GM21447 (cell line): Measurements from ENCODE around the gene EPSTI1.

Experiments
- ATAC-seq: cut with Tn5 transposase; IDR thresholded peaks from one replicate; pipeline ENCODE4 v1.9.1; 2021; ENCODE audit not compliant: unreplicated experiment

Gene EPSTI1

GRCh38 chr13:42852136-42852535, 139.9 kb downstream of the EPSTI1 start:
- ATAC-seq: no peak

DNA sequence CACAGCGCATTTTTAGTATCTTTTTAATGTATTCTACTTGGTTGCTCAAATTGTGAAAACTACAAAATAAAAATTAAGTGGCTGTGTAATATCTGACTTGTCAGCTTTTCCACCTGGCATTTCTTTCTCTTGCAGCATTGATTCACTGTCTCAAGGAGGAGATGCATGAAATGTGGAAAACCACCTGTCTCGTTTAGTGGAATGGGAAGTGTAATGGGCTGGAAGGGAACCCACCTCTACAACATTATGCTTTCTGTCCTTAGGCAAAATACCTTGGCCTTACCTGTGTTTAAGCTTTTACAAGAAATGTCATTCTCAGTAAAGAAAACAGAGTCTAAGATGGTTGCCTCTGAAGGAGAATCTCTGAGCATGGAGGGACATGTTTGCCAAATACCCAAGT, 142.8 kb downstream of the EPSTI1 start:
- ATAC-seq: no peak

DNA sequence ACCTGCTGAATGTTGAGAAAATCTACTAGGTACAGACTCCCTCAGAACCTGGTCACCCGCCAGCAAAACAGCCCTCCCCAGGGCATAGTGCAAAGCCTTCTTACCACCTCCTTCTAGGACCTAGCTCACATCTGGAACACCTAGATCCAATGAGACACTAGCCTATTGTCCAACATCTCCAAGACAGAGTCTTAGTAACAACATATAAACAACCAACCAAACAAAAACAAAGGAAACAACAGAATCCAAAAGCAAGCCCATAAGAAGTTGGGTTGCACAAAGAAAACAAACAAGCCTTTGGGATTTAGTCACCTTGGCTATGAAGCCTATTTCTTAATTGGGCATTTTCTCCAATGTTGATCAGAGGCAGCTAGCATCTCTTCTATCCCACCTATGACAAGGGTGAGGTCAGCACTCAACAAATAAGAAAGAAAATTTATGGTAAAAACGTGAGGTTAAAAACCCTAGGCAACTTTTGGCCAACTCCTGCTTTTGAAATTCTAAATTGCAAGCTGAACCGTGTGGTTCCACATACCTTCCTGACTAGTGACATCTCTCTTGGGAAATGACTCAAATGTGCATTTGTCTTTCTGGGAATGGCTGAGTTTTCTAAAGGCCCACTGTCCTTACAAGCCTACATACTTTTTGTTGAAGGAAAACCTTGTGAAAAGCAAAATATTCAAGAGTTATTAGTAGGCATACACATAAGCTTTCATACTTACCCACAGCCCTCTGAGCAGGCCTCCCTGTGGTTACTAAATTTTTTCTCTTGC, 144.0 kb downstream of the EPSTI1 start:
- no peak for ATAC-seq

DNA sequence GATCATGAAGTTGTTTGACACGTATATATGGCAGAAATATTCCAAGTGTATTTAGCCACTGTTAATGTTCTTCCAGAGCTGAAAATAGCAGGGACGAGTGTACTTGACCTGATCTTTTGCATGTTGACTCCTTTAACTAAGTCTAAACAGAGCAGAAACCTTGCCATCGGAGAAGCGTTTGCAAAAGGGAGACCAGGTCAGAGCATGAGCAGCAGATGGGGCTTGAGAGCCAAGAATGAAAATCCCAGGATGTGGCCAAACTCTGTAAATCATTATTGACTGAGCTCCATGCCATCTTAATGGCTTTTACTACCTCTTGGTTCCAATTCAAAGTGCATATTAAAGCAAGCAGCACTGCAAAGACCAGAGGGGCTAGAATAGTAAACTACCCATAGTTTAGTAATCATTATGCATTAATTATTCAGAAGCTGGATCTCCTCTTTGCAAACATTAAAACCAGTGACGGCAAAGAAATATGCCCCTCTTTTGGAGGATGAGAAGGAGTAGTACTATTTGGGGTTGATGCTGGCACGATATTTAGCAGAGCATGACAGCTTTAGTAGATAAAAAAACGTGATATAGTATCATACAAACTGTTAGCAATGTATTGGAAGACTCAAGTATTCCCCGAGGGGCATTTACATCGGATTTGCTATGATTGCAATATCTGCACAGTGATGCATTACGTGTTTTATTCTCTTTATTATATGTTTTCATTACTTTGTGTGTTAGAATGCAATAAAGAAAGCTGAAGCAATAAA, 154.9 kb downstream of the EPSTI1 start:
- no peak for ATAC-seq
